ENCODE measurements around the gene SUMF1. TPM values are rescaled to one million over a fixed set of nuclear protein-coding genes. Genes with fewer than 3 reads are reported as not detected.

Gene SUMF1
- total and polyA plus RNA-seq, 8 donors, result 7.1 to 25.8 (median 12.6) TPM

DNA sequence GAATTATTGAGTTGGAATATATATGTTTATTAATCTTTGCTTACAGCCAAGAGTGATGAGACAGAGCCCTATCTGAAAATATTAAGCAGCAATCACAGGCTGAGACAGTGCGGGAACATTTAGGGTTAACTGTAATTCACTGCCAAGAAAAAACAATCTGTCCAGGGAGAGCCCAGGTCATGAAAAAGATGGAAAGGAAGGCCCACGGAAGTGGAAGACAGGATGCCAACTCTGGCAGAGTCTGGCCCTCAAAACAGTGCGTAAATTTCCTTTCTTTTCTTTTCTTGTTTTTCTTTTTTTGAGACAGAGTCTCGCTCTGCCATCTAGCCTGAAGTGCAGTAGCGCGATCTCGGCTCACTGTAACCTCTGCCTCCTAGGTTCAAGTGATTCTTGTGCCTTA is 67.6 kb downstream of the SUMF1 start:
- intact Hi-C loops (cut with DNase I), result no loop called here
- no peak for DNase-seq
- Histone ChIP-seq H3K36me3 (no peaks in the 10 kb centered on the region), H3K27ac (no peak overlapping the region), H3K9me3 (no peaks in the 10 kb centered on the region), H3K4me3 (no peak overlapping the region), H3K27me3 (no peaks in the 10 kb centered on the region), H3K4me1 (no peaks in the 10 kb centered on the region)
- WGBS, 2 donors, result 92 to 94% methylated on average over 7 of the region's 7 CpGs
- ATAC-seq, result no peak
- TF ChIP-seq, protein P1, sequence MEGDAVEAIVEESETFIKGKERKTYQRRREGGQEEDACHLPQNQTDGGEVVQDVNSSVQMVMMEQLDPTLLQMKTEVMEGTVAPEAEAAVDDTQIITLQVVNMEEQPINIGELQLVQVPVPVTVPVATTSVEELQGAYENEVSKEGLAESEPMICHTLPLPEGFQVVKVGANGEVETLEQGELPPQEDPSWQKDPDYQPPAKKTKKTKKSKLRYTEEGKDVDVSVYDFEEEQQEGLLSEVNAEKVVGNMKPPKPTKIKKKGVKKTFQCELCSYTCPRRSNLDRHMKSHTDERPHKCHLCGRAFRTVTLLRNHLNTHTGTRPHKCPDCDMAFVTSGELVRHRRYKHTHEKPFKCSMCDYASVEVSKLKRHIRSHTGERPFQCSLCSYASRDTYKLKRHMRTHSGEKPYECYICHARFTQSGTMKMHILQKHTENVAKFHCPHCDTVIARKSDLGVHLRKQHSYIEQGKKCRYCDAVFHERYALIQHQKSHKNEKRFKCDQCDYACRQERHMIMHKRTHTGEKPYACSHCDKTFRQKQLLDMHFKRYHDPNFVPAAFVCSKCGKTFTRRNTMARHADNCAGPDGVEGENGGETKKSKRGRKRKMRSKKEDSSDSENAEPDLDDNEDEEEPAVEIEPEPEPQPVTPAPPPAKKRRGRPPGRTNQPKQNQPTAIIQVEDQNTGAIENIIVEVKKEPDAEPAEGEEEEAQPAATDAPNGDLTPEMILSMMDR (IDR thresholded peaks at IDR 0.05), result no peak
- no peak for FAIRE-seq

- DNase-seq (no peak), ATAC-seq (no peak), FAIRE-seq (no peak)
- Histone ChIP-seq H3K4me3 (no peak overlapping the region), H3K27me3 (no peaks in the 10 kb centered on the region), H3K9me3 (no peaks in the 10 kb centered on the region), H3K4me1 (no peaks in the 10 kb centered on the region), H3K27ac (no peak overlapping the region), H3K36me3 (no peaks in the 10 kb centered on the region)
- TF ChIP-seq, protein P1 (IDR thresholded peaks at IDR 0.05), result no peak
- 82 to 89% methylated on average over 7 of the region's 7 CpGs for WGBS, 2 donors
- intact Hi-C loops (cut with DNase I), result no loop called here
These were observed 68.2 kb downstream of the SUMF1 start for GRCh38 chr3:4398941-4399245.

DNA sequence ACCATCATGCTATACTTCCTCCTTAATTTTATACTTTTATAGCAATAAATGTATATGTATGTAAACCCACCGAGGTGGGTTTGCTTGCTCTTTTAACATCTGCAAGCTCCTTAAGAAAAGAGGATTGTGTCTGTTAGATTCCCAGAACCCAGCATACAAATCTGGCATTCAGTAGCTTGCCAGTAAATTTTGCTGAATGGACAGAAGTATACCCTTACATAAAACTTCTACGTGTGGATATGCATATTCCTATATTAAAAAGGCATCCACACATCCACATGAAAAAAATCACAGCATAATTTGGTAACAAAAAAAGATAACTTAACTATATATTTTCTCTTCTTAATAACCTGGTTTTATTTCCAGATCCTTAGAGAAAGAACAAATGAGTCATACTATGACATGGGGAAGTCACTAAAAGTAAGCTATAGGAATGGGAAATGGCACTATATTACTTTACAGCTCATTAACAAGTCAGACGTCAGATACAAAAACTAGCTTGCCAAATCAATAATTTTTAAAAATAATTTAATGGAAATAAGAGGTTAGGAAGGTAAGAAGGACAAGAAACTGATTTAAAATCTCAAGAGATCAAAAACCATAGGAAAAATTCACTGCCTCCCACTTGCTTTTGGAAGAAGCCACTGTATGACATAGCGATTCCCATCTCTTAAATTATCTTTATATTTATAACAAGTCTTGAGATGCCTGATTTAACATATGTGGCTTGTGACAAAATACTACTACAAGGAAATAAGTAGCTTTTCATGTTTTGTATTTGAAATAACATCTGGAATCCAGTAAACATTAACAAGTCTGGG is 68.7 kb downstream of the SUMF1 start:
- intact Hi-C loops (cut with DNase I), result no loop called here
- no peaks in the 10 kb centered on the region for H3K4me1 ChIP-seq
- H3K36me3 ChIP-seq, result no peaks in the 10 kb centered on the region
- no peak overlapping the region for H3K27ac ChIP-seq
- no peak for FAIRE-seq
- WGBS, 2 donors, result 77 to 83% methylated on average over 4 of the region's 4 CpGs
- no peak overlapping the region for H3K4me3 ChIP-seq
- H3K27me3 ChIP-seq, result no peaks in the 10 kb centered on the region
- H3K9me3 ChIP-seq, result no peaks in the 10 kb centered on the region
- TF ChIP-seq, protein P1 (IDR thresholded peaks at IDR 0.05), result no peak
- no peak for DNase-seq
- ATAC-seq, result no peak

- Histone ChIP-seq H3K4me1 (no peaks in the 10 kb centered on the region), H3K36me3 (no peaks in the 10 kb centered on the region), H3K27me3 (no peaks in the 10 kb centered on the region), H3K4me3 (no peak overlapping the region), H3K9me3 (no peaks in the 10 kb centered on the region), H3K27ac (no peak overlapping the region)
- no peak for FAIRE-seq
- no peak for ATAC-seq
- TF ChIP-seq, protein P1 (IDR thresholded peaks at IDR 0.05), result no peak
- intact Hi-C loops (cut with DNase I), result no loop called here
- no peak for DNase-seq
- 47 to 71% methylated on average over 1 of the region's 1 CpG for WGBS, 2 donors
These were observed 69.6 kb downstream of the SUMF1 start for GRCh38 chr3:4397466-4397865.

GRCh38 chr3:4396542-4396941 is 70.5 kb downstream of the SUMF1 start:
- TF ChIP-seq, protein P1 (IDR thresholded peaks at IDR 0.05), result no peak
- intact Hi-C loops (cut with DNase I), result no loop called here
- Histone ChIP-seq H3K4me1 (no peaks in the 10 kb centered on the region), H3K36me3 (no peaks in the 10 kb centered on the region), H3K9me3 (no peaks in the 10 kb centered on the region), H3K4me3 (no peak overlapping the region), H3K27me3 (no peaks in the 10 kb centered on the region), H3K27ac (no peak overlapping the region)
- FAIRE-seq, result no peak
- no peak for ATAC-seq
- no peak for DNase-seq
- 68% methylated on average over 1 of the region's 1 CpG for WGBS, 2 donors
